T-helper 9 cell (primary cell): Measurements from ENCODE around the gene KLK13.

ENCODE experiments used
- DNase-seq: peaks from one replicate; pipeline ENCODE4 v3.0.0-alpha.2; 2020
- total RNA-seq, 2 donors: gene quantifications; one replicate each; lab custom pipeline; 2026; lab: John Stamatoyannopoulos, UW

KLK13 gene, protein sequence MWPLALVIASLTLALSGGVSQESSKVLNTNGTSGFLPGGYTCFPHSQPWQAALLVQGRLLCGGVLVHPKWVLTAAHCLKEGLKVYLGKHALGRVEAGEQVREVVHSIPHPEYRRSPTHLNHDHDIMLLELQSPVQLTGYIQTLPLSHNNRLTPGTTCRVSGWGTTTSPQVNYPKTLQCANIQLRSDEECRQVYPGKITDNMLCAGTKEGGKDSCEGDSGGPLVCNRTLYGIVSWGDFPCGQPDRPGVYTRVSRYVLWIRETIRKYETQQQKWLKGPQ
- 0 reads per million in 2 donors for total RNA-seq

- DNase-seq, result no peak
Observed at GRCh38 chr19:51064534-51065220, at the start of gene KLK13. Gene KLK13 (minus strand): TSS chr19:51065092. CDS start chr19:51065067, 25 bp downstream.

GRCh38 chr19:51114087-51114729 lies 49.3 kb upstream of the KLK13 start:
- no peak for DNase-seq

DNA sequence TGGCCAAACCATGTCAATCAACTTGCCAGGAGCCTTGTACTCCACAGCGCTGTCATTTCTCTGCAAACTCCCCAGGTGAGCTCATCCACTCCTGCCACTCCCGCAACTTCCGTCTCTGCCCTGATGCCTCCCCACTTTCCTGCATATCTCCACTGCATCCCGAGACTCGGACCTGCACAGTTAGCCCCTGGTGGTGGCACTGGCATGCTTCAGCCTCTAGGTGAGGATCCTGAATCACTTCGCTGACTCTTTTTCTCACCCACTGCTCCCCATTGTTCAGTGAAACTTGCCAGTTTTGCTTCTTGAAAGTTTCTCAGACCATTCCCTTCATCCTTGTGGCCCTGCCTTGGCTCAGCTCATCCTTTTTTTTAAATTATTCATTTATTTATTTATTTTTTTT lies 46.7 kb upstream of the KLK13 start:
- no peak for DNase-seq

DNA sequence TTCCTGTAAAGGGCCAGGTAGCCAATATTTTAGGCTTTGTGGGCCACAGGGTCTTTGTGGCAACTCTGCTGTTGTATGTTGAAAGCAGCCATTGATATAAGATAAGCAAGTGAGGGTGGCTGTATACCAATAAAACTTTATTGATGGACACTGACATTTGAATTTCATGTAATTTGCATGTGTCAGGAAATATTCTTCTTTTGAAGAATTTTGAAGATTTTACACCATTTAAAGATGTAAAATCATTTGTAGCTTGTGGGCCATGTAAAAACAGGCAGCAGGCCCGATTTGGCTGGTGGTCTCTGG lies 45.7 kb upstream of the KLK13 start:
- DNase-seq, result no peak

- DNase-seq, result no peak
Observed at GRCh38 chr19:51108805-51109146, 43.9 kb upstream of the KLK13 start.

DNA sequence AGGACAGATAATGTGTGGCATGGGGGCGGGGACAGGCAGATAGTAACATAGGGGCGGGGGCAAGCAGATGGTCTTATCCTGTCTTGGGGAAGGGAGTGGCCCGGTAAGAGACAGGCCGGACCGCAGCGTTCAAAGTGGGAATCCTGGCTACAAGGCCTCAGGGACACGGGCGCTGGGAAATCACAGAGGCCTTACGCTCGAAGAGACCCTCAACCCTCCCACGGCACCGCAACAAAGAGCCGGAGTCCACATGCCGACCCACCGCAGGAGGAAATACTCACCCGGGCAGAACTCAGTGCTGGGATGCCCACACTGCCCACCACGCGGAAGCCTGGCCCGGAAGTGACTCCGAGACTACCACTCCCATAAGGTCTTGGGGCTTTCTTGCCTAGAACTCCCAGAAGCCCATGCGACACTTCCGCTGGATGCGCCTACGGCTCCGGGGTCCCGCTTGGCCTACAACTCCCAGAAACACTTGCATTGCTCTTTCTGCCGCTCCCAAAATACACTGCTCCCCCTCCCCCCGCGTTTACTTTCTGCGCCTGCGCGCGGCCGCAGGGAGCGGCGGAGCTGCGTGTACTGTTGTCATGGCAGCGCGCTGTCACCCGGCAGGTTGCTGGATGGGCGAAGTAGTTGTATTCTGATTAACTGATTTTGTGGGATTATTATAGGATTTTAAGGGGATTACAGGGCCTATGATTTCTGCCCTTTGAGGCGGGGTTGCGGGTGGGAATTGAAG lies 43.3 kb upstream of the KLK13 start, which contains the start of gene CTU1:
Gene CTU1 (minus strand): TSS at position 344 of the 739 bp plus-strand sequence. CDS start 3,840 bp downstream, outside the sequence.
- DNase-seq, result peak; percentile 95

GRCh38 chr19:51107406-51108065 lies 42.6 kb upstream of the KLK13 start:
- DNase-seq, result no peak

DNA sequence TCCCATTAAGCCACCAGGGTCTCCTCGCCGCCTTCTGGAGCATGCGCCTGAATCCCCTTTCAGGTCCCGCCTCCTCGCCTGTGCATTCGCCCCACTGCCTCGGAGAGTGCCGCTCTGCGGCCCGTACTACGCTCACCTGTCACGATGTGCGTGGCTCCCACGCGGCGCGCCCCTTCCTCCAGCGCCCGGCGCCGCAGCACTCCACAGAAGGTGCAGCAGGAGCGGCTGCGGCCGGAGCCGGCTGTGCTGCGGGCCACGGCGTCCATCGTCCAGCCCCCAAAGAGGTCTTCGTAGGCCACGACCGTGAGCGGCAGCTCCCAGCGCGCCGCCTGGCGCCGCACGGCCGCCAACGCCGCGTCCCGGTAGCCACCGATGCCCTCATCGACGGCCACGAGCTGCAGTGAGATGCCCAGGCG lies 39.0 kb upstream of the KLK13 start:
- no peak for DNase-seq

DNA sequence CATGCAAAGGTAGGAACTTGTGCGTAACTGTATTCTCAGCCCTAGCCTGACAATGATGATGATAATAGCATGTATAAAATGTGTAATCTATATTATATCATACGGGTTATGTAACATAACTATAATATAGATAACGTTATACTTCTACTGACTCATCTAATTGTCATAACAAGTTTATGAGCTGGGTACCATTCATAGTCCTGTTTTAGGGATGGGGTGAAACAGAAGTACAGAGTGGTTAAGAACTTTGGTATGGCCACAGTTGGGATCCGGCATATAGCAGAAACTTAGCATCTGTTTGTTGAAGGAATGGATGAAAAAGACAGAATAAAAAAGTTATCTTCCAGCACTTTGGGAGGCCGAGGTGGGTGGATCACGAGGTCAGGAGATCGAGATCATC lies 38.1 kb upstream of the KLK13 start:
- DNase-seq, result no peak

GRCh38 chr19:51101171-51101865 lies 36.4 kb upstream of the KLK13 start:
- no peak for DNase-seq

DNA sequence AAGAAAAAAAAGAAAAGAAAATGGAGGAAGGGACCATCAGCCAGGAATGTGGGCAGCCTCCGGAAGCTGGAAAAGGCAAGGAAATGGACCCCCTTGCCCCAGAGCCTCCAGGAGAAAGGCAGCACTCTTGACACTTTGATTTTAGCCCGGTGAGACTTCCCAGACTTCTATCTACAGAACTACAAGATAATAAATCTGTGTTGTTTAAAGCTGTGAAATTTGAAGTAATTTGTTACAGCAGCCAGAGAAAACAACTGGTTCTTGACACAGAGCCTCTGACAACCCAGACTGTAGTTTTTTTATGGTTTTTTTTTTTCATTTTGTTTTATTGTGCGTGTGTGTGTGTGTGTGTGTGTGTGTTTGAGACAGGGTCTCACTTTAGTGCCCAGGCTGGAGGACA lies 35.7 kb upstream of the KLK13 start:
- no peak for DNase-seq

DNA sequence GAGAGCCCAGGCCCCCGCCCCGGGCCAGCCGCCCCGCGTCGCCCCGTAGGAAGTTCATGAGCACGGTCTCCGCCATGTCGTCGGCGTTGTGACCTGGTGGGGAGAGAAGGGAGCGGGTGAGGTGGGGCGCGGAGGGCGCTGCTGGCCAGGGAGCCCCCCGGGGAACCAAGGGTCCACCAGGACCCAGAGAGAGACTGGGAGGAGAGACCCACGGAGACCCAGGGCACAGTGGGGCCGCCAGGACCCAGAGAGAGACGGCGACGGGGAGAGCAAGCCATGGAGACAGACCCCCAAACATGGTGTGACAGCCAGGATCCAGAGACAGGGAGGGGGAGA lies 34.1 kb upstream of the KLK13 start:
- no peak for DNase-seq

DNA sequence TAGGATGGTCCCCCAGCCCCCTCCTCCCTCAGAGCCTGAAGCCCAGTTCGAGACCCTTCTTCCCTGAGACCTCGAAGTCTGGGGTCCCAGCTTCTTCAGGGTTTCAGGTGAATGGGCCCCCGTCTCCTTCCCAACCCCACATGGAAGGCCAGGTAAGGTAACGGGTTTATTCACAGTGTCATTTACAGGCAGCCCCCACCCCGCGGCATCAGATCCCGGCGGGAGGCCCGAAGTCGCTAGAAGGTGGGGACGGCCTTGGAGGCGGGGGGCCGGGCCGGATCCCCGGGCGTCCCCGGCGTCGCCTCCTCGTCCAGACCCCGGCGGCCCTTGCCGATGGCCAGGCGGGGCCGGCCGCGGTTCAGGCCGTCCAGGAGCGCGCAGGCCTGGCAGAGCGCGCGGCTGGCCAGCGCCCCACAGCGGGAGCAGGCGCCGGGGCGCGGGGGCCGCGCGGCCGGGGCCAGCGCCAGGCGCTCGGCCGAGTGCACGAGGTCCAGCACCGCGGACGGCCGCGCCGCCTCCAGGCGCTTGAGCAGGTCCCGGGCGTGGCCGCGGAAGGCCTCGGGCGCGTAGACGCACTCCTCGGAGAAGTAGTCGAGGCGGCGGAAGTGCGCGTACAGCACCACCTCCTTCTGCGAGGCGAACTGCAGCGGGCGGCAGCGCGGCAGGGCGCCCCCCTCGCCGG lies 33.6 kb upstream of the KLK13 start:
- no peak for DNase-seq

- DNase-seq, result no peak
Observed at GRCh38 chr19:51097796-51098195, 32.9 kb upstream of the KLK13 start.

- peak; percentile 75 for DNase-seq
Observed at GRCh38 chr19:51097166-51097738, 32.4 kb upstream of the KLK13 start.

- DNase-seq, result no peak
Observed at GRCh38 chr19:51096473-51097165, 31.7 kb upstream of the KLK13 start.

DNA sequence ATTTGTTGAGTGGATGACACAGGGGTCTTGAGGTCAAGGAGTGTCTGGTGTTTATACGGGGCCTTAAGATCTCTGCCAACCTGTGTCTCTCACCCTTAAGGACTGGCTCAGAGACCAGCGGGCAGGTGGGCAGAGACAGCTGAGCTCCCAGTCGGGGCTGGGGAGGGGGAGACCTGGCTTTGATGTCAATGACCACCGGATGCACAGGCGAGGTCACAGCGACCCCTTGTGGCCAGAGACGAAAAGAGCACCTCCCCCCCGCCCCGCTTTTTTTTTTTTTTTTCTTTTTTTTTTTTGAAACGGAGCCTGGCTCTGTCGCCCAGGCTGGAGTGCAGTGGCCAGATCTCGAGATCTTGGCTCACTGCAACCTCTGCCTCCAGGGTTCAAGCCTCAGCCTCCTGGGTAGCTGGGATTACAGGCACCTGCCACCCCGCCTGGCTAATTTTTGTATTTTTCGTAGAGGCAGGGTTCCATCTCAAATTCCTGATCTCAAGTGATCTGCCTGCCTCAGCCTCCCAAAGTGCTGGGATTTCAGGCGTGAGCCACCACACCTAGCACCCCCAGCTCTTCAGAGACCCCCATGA lies 29.9 kb upstream of the KLK13 start:
- DNase-seq, result peak; percentile 27

GRCh38 chr19:51093510-51094345 lies 28.8 kb upstream of the KLK13 start:
- no peak for DNase-seq

DNA sequence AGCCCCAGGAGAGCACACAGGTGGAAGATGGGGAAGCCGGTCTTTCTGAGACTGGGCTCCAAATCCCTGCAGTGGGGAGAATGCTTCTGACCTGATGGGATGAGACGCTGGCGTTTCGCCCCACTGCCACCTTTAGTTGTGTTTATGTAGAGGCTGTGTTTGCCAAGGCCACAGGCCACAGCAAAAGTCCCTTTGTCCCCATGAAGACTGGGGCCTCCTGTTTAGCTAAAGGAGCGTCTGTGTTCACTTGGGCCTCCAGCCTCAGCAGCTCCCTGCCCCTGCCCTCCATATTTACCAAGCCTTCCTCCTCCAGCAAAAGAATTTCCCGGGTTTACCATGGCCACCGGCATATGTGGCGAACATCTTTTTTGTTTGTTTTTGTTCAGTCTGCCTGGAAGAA lies 28.2 kb upstream of the KLK13 start:
- no peak for DNase-seq
